Endometrial microvascular endothelial cells (primary cell): ENCODE data around the gene RGS19. TPM values are rescaled to one million over a fixed set of nuclear protein-coding genes. Genes with fewer than 3 reads are reported as not detected.

Experiments
- in situ Hi-C: cut with HindIII; loops from 2 replicates; pipeline ENCODE4 v1.10.0; 2017; ENCODE audit warnings: low sequenced_read_pairs, low pct_unique_long_range_greater_than_20kb; ENCODE audit errors: inconsistent ontology term
- total RNA-seq: library from RNA; depleted of rRNA; stranded (reverse); fragments of >200 nt; gene quantifications from one replicate; pipeline ENCODE4 v1.2.3, GENCODE V29; 2015; ENCODE audit errors: inconsistent ontology term

RGS19 gene
- total RNA-seq, 1 donor from 2014 or later: 10.8 TPM

DNA sequence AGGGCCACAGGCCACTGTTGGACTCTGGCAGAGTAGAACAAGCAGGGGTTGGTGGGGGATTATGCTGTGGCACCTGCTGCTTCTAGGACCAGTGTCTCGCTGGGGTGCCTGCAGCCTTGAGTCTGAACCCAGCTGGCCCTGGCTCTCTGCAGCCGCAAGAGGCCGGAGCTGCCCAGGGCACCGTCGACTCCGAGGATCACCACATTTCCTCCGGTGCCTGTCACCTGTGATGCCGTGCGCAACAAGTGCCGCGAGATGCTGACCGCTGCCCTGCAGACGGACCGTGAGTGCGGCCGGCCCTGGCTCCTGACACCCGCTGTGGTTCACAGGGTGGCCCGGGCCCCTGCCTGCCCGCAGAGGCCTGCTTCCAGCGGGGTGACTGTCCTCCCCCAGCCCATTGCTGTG, 10.1 kb downstream of the RGS19 start:
- in situ Hi-C loops: no loop called here

- in situ Hi-C loops: no loop called here
Observed at GRCh38 chr20:64068386-64069208, 10.7 kb downstream of the RGS19 start.

- in situ Hi-C loops: no loop called here
Observed at GRCh38 chr20:64067733-64068307, 11.5 kb downstream of the RGS19 start.

DNA sequence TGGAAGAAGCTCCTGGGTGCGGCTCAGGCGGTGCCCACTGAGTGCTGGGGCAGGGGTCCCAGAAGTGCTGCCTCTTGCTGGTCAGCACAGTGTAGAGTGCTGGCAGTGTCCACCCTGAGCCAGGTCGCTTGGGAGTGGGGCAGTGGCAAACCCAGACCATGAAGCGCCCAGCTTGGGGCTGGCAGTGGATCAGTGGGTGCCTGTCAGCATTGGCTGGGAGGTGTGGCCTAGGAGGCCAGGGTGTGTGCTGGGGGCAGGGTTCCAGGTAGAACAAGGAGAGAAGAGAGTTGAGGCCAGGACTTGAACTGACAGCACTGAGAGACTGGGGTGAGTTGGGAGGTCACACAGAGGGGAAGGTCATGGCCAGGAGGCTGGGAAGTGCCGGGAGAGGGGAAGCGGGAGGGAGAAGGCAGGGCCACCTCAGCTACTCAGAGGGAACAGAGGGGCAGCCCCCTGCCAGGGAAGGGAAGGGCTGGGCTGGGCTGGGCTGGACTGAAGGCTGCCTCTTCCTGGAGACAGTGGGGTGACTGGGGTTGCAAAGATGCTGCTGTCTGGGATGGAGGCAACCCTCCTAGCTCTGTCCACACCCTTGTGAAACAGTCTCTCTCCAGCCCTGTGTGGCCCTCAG, 12.2 kb downstream of the RGS19 start:
- in situ Hi-C loops: no loop called here

- in situ Hi-C loops: no loop called here
Observed at GRCh38 chr20:64065974-64066343, 13.4 kb downstream of the RGS19 start.

DNA sequence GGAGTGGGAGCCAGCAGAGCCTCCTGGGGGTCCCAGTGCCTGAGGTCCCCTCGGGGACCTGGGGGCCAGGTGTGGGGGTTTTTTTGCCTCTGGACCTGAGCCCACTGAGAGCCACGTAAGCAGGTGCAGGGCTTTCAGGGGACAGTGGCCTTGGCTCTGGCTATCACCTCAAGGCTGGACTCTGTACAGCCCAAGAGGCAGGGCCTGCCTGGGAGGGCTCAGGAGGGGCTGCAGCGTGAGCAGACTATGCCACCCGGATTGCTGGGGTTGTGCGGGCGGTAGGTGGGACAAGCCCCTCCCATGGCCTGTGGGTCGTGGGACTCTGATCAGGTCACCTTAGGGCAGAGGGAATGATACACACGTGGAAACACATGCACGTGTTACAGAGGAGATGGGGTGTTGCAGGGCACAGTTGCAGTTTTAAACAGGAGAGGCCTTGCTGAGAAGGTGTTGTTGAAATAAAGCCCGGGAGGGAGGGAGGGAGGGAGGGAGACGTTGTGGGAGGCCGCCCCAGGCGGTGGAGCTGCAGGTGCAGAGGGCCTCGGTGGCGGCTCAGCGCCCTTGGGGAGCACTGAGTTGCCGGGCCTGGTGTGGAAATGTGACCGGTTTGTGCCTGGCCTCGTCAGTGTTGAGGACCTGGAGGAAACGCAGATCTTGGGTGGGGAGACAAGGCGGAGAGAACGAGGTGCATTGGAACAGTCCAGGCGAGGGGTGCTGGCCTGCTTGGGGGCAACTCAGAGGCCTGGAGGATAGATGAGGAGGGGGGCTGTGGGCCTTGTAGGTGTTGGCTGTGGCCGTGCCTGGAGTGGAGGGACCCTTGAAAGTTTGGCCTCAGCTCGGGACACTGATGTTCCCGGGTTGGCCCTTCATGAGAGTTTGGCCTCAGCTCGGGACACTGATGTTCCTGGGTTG, 14.0 kb downstream of the RGS19 start:
- in situ Hi-C loops: no loop called here

GRCh38 chr20:64064145-64064698, 15.1 kb downstream of the RGS19 start:
- in situ Hi-C loops: no loop called here

GRCh38 chr20:64063389-64064144, 15.8 kb downstream of the RGS19 start:
- in situ Hi-C loops: no loop called here

DNA sequence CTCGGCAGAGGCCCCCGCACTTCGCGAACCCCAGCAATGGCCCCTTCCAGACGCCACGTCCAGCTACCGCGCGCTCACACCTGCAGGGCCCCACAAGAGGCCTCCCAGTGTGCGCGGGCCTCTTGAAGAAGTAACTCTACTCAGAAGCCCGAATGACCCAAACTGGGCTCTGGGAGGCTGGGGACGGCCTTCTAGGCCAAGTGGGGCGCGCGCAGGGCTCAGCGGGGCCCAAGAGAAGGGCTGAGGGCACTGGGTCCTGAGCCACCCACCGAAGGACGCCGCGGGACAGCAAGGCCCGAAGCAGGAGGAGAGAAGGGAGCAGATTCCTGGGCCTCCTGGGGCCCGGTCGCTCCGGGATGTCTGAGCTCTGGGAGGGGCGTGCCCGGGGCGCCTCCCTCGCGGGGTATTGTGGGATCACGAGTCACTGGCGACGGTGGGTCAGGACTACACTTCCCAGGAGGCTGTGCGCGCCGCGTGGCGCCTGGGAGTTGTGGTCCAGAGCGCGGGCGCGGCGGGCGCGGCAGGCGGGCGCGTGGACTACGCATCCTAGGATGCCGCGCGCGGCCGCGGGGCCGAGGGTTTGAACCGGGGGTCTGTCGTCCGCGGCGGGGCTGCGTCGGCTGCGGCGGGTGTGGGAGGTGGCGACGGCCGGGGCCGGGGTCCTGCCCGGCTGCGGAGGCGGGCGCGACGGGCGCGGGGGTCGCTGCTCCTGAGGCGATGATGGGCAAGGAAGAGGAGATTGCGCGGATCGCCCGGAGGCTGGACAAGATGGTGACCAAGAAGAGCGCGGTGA, 16.5 kb downstream of the RGS19 start, which contains the start of gene TCEA2:
TCEA2 (plus strand) TSS at position 603 of the 793 bp plus-strand sequence; CDS start at position 718, 115 bp downstream.
- in situ Hi-C loops: no loop called here

DNA sequence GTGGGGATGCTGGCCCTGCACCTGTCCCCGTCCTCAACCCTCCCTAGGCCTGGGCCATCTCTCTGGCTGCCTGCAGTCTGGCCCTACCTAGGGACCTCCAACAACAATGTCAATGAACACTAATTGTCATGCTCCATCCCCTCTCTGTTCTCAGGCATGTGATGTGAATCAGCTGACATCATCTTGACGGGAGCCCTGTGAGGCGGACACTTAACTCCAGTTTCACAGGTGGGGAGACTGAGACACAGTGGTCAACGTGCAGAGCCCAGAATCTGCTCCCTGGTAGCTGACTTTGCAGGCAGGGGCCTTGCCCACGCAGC, 17.1 kb downstream of the RGS19 start:
- in situ Hi-C loops: no loop called here

DNA sequence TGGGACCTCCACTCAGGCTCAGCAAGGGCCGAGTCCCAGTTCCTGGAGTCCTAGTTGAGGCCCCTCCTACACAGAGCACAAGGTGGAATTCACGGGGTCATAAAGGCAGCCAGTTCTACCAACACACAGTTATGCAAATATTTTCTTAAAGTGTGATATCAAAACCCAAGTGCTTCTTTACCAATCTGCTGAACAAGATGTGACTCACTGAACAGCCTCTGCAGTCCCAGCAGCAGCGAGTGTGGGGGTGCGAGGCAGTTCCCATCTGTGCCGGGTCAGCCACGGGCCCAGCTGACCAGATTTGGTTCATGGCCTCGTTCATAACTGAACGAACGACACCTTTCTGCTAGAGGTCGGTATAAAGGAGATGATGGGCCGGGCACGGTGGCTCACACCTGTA, 20.8 kb downstream of the RGS19 start:
- in situ Hi-C loops: no loop called here

- in situ Hi-C loops: no loop called here
Observed at GRCh38 chr20:64057628-64058498, 21.5 kb downstream of the RGS19 start.

DNA sequence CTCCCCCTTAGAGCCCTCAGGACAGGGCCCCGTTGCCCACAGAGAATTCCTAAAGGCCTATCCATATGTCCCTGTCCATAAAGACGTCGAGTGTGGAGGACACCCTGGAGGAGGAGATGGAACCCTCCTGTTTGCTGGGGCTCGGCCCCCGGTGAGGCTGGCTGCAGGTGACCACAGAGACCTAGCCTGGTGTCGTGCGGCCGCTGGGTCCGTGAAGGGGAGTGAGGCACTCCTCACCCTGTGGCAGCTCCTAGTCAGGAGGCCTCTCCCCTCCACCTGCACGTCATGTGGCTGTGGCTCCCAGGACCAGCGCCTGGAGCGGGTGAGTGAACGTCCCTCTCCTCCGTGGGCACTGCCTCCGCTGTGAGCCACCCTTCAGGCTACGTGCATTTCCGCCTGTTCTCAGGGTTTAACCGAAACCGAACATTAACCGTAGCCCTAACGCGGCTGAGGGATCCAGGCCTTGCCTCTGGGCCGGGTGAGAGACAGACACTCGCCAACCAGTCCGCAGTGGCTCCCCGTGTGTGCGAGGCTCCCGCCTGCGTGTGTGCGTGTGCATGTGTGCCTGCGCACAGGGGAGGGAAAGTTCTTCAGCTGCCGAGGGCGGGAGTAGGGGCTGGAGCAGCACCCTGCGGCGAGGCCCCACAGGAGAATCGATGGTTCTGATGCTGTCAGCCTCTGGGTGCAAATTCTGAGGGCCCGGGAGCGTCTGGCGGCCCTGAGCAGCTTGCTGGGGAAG, 22.3 kb downstream of the RGS19 start:
- in situ Hi-C loops: no loop called here

DNA sequence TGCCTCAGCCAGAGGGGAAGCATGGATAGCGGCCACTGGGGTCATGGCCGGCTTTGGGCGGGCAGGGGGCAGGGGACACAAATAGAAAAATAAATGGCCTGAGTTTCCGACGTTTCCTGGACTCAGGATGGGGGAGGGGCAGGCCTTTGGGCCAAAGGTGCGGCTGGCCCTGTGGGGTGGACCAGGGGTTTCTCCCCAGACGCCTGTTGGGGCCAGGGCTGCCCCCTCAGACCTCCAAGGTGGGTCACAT, 22.8 kb downstream of the RGS19 start:
- in situ Hi-C loops: no loop called here

DNA sequence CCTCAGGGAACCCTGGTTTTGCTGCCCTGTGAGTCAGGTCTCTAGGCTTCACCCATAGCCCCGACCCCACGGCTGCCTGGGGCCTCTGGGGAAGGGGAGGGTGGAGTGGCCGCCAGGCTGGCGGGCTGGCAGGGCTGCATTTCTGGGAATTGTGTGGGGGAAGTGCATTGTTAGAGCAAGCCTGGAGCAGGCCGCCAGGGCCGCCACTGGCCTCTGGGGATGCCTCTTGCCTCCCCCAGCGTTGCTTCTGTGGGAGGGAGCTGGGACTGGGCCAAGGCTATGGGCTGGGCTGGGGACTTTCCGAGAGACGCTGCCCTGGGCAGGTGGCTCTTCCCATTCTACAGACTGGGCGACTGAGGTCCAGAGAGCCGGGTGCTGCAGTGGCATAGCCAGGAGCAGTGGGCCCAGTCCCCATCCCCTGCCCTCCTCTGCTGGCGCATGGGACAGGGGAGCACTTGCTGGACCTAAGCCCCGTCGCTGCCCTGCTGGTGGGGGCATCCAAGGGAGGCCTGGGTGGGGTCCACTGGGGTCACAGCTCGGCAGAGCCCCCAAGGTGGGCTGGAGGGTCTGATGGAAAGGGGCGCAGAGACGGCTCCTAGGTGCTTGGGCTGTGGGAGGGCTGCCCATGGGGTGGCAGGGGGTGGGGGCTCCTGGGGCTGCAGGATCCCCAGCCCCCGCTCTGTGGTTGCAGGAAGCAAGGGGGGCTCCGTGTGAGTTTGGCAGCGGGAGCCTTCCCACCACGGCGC, 23.3 kb downstream of the RGS19 start:
- in situ Hi-C loops: no loop called here

GRCh38 chr20:64055396-64055892, 23.9 kb downstream of the RGS19 start:
- in situ Hi-C loops: no loop called here
